ENCODE data around the gene ABLIM3. TPM values are rescaled to one million over a fixed set of nuclear protein-coding genes. Genes with fewer than 3 reads are reported as not detected.

The ABLIM3 gene
- total RNA-seq, 1 donor = 24.9 TPM

DNA sequence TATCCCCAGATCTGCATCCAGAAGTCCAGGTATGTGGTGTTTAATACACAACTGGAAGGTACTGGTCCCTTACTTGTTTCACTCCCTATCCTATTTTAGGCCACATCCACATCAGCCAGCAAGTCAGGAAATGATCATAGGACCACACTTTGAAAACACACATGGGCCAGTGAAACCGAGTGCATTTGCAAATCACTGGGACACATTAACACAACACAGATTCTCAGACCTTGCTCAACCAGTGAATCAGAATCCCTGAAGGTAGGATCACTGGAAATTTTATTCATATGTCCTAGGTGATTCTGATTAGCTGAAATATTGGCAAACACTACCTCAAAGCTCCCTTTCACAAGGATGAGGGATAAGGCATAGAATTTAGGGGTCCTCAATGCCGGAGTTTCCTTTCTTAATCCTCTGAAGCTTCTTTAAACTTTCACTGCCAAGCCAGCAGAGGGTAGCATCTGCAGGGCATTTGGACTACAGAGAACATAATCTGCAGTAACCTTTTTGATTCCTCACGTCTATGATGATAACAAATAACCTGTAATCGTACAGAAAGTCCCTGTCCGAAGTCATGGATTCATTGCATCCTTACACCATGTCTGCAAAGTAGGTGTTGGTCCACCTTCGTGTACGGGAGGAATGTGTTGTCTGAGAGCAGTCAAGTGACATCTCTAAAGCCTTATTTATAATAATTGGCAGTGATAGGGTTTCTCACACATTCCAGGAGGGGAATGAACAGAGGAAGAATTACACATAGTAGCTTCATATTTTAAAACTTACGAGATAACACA, 11.0 kb upstream of the ABLIM3 start:
- DNase-seq (ENCODE audit: low read depth) = peak; percentile 47
- H3K4me3 ChIP-seq (ENCODE audit: low read depth, low read length) = no peak overlapping the region
- TF ChIP-seq, protein P1, sequence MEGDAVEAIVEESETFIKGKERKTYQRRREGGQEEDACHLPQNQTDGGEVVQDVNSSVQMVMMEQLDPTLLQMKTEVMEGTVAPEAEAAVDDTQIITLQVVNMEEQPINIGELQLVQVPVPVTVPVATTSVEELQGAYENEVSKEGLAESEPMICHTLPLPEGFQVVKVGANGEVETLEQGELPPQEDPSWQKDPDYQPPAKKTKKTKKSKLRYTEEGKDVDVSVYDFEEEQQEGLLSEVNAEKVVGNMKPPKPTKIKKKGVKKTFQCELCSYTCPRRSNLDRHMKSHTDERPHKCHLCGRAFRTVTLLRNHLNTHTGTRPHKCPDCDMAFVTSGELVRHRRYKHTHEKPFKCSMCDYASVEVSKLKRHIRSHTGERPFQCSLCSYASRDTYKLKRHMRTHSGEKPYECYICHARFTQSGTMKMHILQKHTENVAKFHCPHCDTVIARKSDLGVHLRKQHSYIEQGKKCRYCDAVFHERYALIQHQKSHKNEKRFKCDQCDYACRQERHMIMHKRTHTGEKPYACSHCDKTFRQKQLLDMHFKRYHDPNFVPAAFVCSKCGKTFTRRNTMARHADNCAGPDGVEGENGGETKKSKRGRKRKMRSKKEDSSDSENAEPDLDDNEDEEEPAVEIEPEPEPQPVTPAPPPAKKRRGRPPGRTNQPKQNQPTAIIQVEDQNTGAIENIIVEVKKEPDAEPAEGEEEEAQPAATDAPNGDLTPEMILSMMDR (IDR thresholded peaks at IDR 0.05; ENCODE audit: insufficient read depth, low read length) = peak; percentile 51

DNA sequence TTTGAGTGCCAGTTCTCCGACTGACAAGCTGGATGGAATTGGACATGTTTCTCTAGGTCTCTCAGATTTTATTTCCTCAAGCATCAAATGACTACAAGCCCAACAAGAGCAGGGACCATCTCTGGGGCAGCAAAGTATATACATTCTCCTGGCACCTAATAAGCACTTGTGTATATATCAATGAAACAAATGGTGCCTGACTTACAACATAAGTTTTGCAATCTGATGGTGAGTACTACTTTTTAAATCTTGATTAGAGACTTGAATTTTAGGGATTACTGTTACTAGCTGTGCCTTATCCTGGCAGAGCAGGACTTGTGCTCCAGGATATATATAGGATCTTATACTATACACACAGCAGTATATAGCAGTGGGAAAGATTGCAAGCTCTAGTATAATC, 8.8 kb upstream of the ABLIM3 start:
- TF ChIP-seq, protein P1 (IDR thresholded peaks at IDR 0.05; ENCODE audit: insufficient read depth, low read length) = no peak
- no peak for DNase-seq (ENCODE audit: low read depth)
- H3K4me3 ChIP-seq (ENCODE audit: low read depth, low read length) = no peak overlapping the region

DNA sequence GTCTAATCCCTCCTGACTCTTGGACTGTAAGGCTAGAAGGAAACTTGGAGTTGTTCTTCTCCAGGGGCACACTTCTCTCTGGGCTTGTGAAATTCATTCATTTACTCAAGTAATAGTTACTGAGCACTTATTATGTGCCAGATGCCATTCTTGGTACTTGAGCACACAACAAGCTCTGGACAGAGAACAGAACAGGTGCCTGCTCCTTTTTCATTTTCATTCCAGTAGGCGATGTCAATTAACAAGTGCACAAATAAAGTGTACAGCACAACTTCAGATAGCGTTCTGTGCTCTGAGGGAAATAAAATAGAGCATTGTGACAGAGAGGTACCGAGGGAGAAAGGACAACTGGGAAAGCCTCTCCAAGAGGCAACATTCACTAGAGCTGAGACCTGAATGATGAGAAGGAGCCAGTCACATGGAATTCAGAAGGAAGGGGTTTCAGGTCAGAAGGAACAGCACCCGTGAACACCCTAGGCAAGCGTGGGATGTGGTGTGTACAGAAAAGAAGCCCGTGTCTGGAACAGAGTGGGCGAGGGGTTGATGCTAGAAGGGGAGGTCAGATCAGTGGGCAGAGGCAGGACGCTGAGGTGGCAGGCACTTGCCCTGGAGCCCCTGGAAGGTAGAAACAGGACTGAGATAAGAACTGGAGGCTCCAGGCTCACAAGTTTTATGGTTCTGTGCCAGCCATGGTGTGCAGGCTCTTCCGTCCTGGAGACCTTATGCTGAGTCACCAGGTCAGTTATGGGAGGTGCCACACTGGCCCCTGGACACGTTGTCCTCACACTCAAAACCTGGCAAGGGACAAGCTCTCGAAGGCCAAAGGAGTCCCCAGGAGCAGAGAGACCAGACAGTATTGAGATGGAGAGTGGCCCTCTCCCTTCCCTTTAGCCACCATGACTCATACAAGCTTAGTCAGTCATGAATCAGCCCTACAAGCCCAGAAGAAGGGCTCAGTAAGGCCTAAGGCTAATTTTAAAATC, 7.2 kb upstream of the ABLIM3 start:
- DNase-seq (ENCODE audit: low read depth) = peak; percentile 85
- H3K4me3 ChIP-seq (ENCODE audit: low read depth, low read length) = no peak overlapping the region
- TF ChIP-seq, protein P1 (IDR thresholded peaks at IDR 0.05; ENCODE audit: insufficient read depth, low read length) = no peak

DNA sequence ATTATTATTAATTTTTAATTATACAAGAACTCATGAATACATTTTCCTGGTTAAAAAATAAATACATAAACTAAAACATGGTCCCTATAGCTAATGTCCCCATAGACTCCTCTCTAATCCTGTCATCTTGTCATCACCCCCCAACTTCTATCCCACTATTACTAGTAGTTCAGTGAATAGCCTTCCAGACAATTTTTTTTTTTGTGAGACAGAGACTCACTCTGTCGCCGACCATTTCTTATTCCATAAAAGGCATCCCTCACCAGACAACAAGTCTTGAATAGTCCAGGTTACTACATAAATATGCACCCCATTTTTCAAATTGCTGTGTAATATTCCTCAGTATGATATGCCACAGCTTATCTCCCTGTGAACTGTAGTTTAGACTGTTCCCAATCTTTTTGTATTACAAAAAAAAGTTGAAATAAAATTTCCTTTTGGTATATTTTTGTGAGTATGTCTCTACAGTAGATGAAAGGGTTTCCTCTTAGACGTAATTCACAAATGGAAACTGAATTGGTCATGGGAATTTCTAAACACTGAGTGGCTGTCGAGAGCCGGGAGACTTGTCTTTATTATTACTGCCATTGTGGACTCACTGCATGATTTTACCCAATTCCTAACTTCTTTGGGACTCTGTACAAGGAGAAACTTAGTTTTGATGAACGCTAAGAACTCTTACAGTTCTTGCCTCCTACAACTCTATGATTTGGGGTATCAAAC, 6.4 kb upstream of the ABLIM3 start:
- DNase-seq (ENCODE audit: low read depth) = no peak
- H3K4me3 ChIP-seq (ENCODE audit: low read depth, low read length) = no peak overlapping the region
- TF ChIP-seq, protein P1 (IDR thresholded peaks at IDR 0.05; ENCODE audit: insufficient read depth, low read length) = no peak

DNA sequence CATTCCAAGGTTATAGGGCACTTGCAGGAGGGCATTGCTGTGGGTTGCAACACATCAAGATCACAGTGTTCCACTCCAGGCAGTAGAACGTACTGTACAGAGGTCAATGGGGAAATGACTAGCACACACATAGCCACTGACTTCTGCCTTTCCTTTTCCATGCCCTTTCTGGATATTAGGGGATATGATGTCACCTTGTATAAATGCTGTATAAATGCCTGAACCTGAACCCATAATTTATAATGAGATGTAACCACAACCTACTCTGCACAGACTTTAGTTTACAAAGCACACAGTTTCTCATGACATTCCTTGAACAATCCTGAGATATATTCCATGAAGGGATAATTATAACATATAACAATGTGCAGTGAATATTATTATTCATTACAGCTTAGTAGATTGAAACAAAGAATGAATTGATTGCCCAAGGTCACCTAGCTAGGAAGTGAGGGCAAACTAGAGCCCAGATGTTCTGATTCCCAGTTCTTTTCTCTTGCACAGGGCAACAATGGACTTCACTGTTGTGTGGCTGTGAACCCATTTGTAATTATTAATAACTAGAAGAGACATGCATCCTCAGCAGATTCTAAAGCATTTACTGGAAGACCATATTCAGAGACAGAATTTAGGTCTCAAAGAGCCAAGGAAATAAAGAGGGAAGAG, 5.6 kb upstream of the ABLIM3 start:
- DNase-seq (ENCODE audit: low read depth) = peak; percentile 35
- TF ChIP-seq, protein P1 (IDR thresholded peaks at IDR 0.05; ENCODE audit: insufficient read depth, low read length) = no peak
- H3K4me3 ChIP-seq (ENCODE audit: low read depth, low read length) = no peak overlapping the region
